Frontal cortex (tissue), 4 donors: Measurements from ENCODE around the gene SAP130. TPM values are rescaled to one million over a fixed set of nuclear protein-coding genes. Genes with fewer than 3 reads are reported as not detected.
"Not testable (repeated sequence)": the region's sequence is repeated elsewhere in the genome, so short reads cannot be mapped to it uniquely, and the experiment has no call there.

ENCODE experiments used
- DNase-seq, 2 donors: peaks; one replicate each; pipeline ENCODE4 v3.0.0; 2012; ENCODE audit warnings: low spot score in 2 of 2
- FAIRE-seq: peaks from 2 replicates; lab custom pipeline; 2012; peaks lifted over from hg19 to GRCh38; lab: Jason Lieb, UNC
- total RNA-seq: library from RNA; depleted of rRNA; stranded (reverse); fragments of >200 nt; gene quantifications from one replicate; pipeline ENCODE4 v1.2.3, GENCODE V29; 2014
- donor health status: control.
- donor health status: control.
- donor health status: control.

SAP130 gene
- total RNA-seq, 1 donor from 2014 or later, result 4.9 TPM

GRCh38 chr2:127957240-127957639 is 70.6 kb downstream of the SAP130 start:
- DNase-seq (no peak), FAIRE-seq (no peak)

- DNase-seq (no peak), FAIRE-seq (no peak)
Measured at GRCh38 chr2:127954857-127955256, 73.0 kb downstream of the SAP130 start.

- DNase-seq, result no peak
- FAIRE-seq, result no peak
Measured at GRCh38 chr2:127953849-127954248, 74.0 kb downstream of the SAP130 start.

GRCh38 chr2:127953128-127953718 is 74.6 kb downstream of the SAP130 start:
- FAIRE-seq (no peak), DNase-seq (no peak)

- FAIRE-seq (no peak), DNase-seq (no peak)
Measured at GRCh38 chr2:127951026-127951425, 76.8 kb downstream of the SAP130 start.

GRCh38 chr2:127950264-127950663 is 77.6 kb downstream of the SAP130 start:
- no peak for DNase-seq
- no peak for FAIRE-seq

GRCh38 chr2:127945281-127945680 is 82.6 kb downstream of the SAP130 start:
- no peak for DNase-seq
- FAIRE-seq, result no peak

GRCh38 chr2:127943186-127943585 is 84.7 kb downstream of the SAP130 start:
- DNase-seq, result no peak
- no peak for FAIRE-seq

- DNase-seq, result no peak
- no peak for FAIRE-seq
Measured at GRCh38 chr2:127942002-127942401, 85.9 kb downstream of the SAP130 start.

- FAIRE-seq (no peak), DNase-seq (no peak)
Measured at GRCh38 chr2:127941461-127941860, 86.4 kb downstream of the SAP130 start.

- DNase-seq, result no peak
- no peak for FAIRE-seq
Measured at GRCh38 chr2:127940641-127941040, 87.2 kb downstream of the SAP130 start.

GRCh38 chr2:127935337-127935736 is 92.5 kb downstream of the SAP130 start:
- FAIRE-seq (no peak), DNase-seq (no peak)

GRCh38 chr2:127932199-127932876 is 95.5 kb downstream of the SAP130 start:
- no peak for DNase-seq
- no peak for FAIRE-seq

- DNase-seq (no peak), FAIRE-seq (no peak)
Measured at GRCh38 chr2:127929449-127929848, 98.4 kb downstream of the SAP130 start.

GRCh38 chr2:127927384-127927783 is 100.5 kb downstream of the SAP130 start:
- DNase-seq (no peak), FAIRE-seq (no peak)

- no peak for FAIRE-seq
- no peak for DNase-seq
Measured at GRCh38 chr2:127917916-127918315, 109.9 kb downstream of the SAP130 start.

GRCh38 chr2:127913808-127914457 is 113.9 kb downstream of the SAP130 start:
- FAIRE-seq (no peak), DNase-seq (no peak)

GRCh38 chr2:127911737-127912136 is 116.1 kb downstream of the SAP130 start:
- FAIRE-seq, result no peak
- DNase-seq, result no peak

GRCh38 chr2:127910415-127910814 is 117.4 kb downstream of the SAP130 start:
- FAIRE-seq (no peak), DNase-seq (no peak)

- DNase-seq, result no peak
- no peak for FAIRE-seq
Measured at GRCh38 chr2:127909019-127909418, 118.8 kb downstream of the SAP130 start.

GRCh38 chr2:127907733-127908400 is 120.0 kb downstream of the SAP130 start:
- FAIRE-seq, DNase-seq: not testable (repeated sequence)
